Neural cell (in vitro differentiated cells): Measurements from ENCODE around the gene ZNF283. TPM values are rescaled to one million over a fixed set of nuclear protein-coding genes. Genes with fewer than 3 reads are reported as not detected.

Experiments
- H2AFZ ChIP-seq: fragments of 200-600, 300-800 bp; sonication (generic), shearing (Covaris generic); 2 replicates; pipeline ENCODE4 v1.6.0; 2014; ENCODE audit warnings: low read depth, mild to moderate bottlenecking, antibody characterized with exemption, low read length, moderate library complexity
- H3F3A ChIP-seq: fragments of 200-600 bp; shearing (Covaris generic); 2 replicates; pipeline ENCODE4 v1.6.1; 2016; ENCODE audit warnings: mild to moderate bottlenecking, moderate library complexity, mixed read lengths, antibody characterized with exemption, low read length; ENCODE audit not compliant: insufficient read depth, poor library complexity, severe bottlenecking
- H3K27ac ChIP-seq: fragments of 200-600, 300-800 bp; sonication (generic), shearing (Covaris generic); 2 replicates; pipeline ENCODE4 v1.5.1; 2014; ENCODE audit warnings: mild to moderate bottlenecking, low read length, moderate library complexity
- H3K27me3 ChIP-seq: fragments of 300-800, 200-600 bp; sonication (generic), shearing (Covaris generic); 2 replicates; pipeline ENCODE4 v1.6.0; 2014; ENCODE audit warnings: mild to moderate bottlenecking, low read depth, low read length, moderate library complexity; ENCODE audit not compliant: insufficient read depth
- H3K36me3 ChIP-seq: fragments of 300-800, 200-600 bp; sonication (generic), shearing (Covaris generic); 2 replicates; pipeline ENCODE4 v1.5.1; 2014; ENCODE audit warnings: mild to moderate bottlenecking, antibody characterized with exemption, low read length, moderate library complexity; ENCODE audit not compliant: insufficient read depth
- H3K4me2 ChIP-seq: fragments of 300-800, 200-600 bp; sonication (generic), shearing (Covaris generic); 2 replicates; pipeline ENCODE4 v1.6.0; 2014; ENCODE audit warnings: mild to moderate bottlenecking, low read length
- H3K4me3 ChIP-seq: fragments of 300-800, 200-600 bp; sonication (generic), shearing (Covaris generic); 2 replicates; pipeline ENCODE4 v1.5.1; 2014; ENCODE audit warnings: mild to moderate bottlenecking, low read length, moderate library complexity
- H3K79me2 ChIP-seq: fragments of 200-600 bp; shearing (Covaris generic); replicated peaks from 2 replicates; pipeline ENCODE4 v1.6.0; 2014; ENCODE audit warnings: mild to moderate bottlenecking, low read length, moderate library complexity; ENCODE audit not compliant: insufficient read depth
- H3K9ac ChIP-seq: fragments of 300-800, 200-600 bp; sonication (generic), shearing (Covaris generic); 2 replicates; pipeline ENCODE4 v1.6.1; 2016; ENCODE audit warnings: mild to moderate bottlenecking, low read length, mixed read lengths
- H3K9me2 ChIP-seq: fragments of 200-600 bp; shearing (Covaris generic); 2 replicates; pipeline ENCODE4 v1.6.1; 2016; ENCODE audit warnings: mild to moderate bottlenecking, low read length, mixed read lengths; ENCODE audit not compliant: insufficient read depth
- H3K9me3 ChIP-seq: fragments of 200-600, 300-800 bp; sonication (generic), shearing (Covaris generic); 2 replicates; pipeline ENCODE4 v1.6.1; 2016; ENCODE audit warnings: mild to moderate bottlenecking, mixed run types, low read length, moderate library complexity, mixed read lengths
- H4K20me1 ChIP-seq: fragments of 200-600 bp; shearing (Covaris generic); 2 replicates; pipeline ENCODE4 v1.6.1; 2016; ENCODE audit warnings: mild to moderate bottlenecking, mixed run types; ENCODE audit not compliant: insufficient read depth
- CTCF ChIP-seq: fragments of 450-650 bp; IDR thresholded peaks from 2 replicates; pipeline ENCODE4 v1.5.1; 2014; ENCODE audit warnings: antibody characterized with exemption, mild to moderate bottlenecking, moderate library complexity; ENCODE audit not compliant: poor library complexity, severe bottlenecking
- EP300 ChIP-seq: fragments of 450-650 bp; conservative IDR thresholded peaks from 2 replicates; pipeline ENCODE4 v1.6.1; 2014; ENCODE audit warnings: antibody characterized with exemption, mild to moderate bottlenecking, moderate library complexity; ENCODE audit not compliant: poor library complexity, severe bottlenecking
- EZH2 ChIP-seq: fragments of 200-600, 300-800 bp; shearing (Covaris generic), sonication (generic); IDR thresholded peaks from 2 replicates; pipeline ENCODE4 v1.6.1; 2014; ENCODE audit warnings: antibody characterized with exemption, low read length, borderline replicate concordance, mild to moderate bottlenecking; ENCODE audit not compliant: insufficient read depth, poor library complexity, severe bottlenecking
- MXI1 ChIP-seq: fragments of 450-650 bp; conservative IDR thresholded peaks from 2 replicates; pipeline ENCODE4 v1.6.1; 2014; ENCODE audit warnings: antibody characterized with exemption, mild to moderate bottlenecking; ENCODE audit not compliant: poor library complexity, severe bottlenecking
- POLR2AphosphoS5 ChIP-seq: IDR thresholded peaks from 2 replicates; pipeline ENCODE4 v1.6.1; 2012
- RAD21 ChIP-seq: fragments of 450-650 bp; conservative IDR thresholded peaks from 2 replicates; pipeline ENCODE4 v1.6.1; 2014; ENCODE audit warnings: antibody characterized with exemption, mild to moderate bottlenecking, moderate library complexity
- REST ChIP-seq: IDR thresholded peaks from 2 replicates; pipeline ENCODE4 v1.6.1; 2012; ENCODE audit warnings: borderline replicate concordance
- SMC3 ChIP-seq: fragments of 450-650 bp; conservative IDR thresholded peaks from 2 replicates; pipeline ENCODE4 v1.6.1; 2014; ENCODE audit warnings: antibody characterized with exemption, mild to moderate bottlenecking, moderate library complexity; ENCODE audit not compliant: poor library complexity
- TAF1 ChIP-seq: IDR thresholded peaks from 2 replicates; pipeline ENCODE4 v1.6.1; 2012; ENCODE audit warnings: low read depth
- polyA plus RNA-seq: library from polyadenylated mRNA; depleted of rRNA; stranded (reverse); fragments of >200 nt; gene quantifications from 2 replicates; pipeline ENCODE4 v1.2.3, GENCODE V29; 2014

The ZNF283 gene
- polyA plus RNA-seq, 1 donor from 2014 or later: 14.9 TPM

GRCh38 chr19:43797118-43797517, 30.0 kb upstream of the ZNF283 start:
- no peaks in the 10 kb centered on the region for H3K9me2 ChIP-seq
- no peaks in the 10 kb centered on the region for H3K79me2 ChIP-seq
- no peak overlapping the region for H3K9ac ChIP-seq
- TF ChIP-seq TAF1: no peak
- no peak for TF ChIP-seq SMC3
- no peak for TF ChIP-seq EZH2
- no peak for TF ChIP-seq EP300
- no peak for TF ChIP-seq REST
- H3K36me3 ChIP-seq: no peaks in the 10 kb centered on the region
- no peak overlapping the region for H3K4me2 ChIP-seq
- no peak overlapping the region for H3K4me3 ChIP-seq
- no peaks in the 10 kb centered on the region for H4K20me1 ChIP-seq
- no peaks in the 10 kb centered on the region for H3K9me3 ChIP-seq
- H3F3A ChIP-seq: no peaks in the 10 kb centered on the region
- no peak overlapping the region for H3K27ac ChIP-seq
- no peak overlapping the region for H2AFZ ChIP-seq
- peaks cover 30% of the 10 kb centered on the region for H3K27me3 ChIP-seq

GRCh38 chr19:43797556-43797955, 29.6 kb upstream of the ZNF283 start:
- Histone ChIP-seq H3K27me3 (peaks cover 30% of the 10 kb centered on the region), H3K9me3 (no peaks in the 10 kb centered on the region), H2AFZ (no peak overlapping the region), H3K36me3 (no peaks in the 10 kb centered on the region), H3K9ac (no peak overlapping the region), H3K9me2 (no peaks in the 10 kb centered on the region), H3K4me3 (no peak overlapping the region), H3K4me2 (no peak overlapping the region), H4K20me1 (no peaks in the 10 kb centered on the region), H3K27ac (no peak overlapping the region), H3F3A (no peaks in the 10 kb centered on the region), H3K79me2 (no peaks in the 10 kb centered on the region)
- TF ChIP-seq POLR2AphosphoS5: no peak
- no peak for TF ChIP-seq TAF1
- no peak for TF ChIP-seq EZH2
- no peak for TF ChIP-seq MXI1
- no peak for TF ChIP-seq REST
- TF ChIP-seq CTCF: no peak
- TF ChIP-seq RAD21: no peak
- TF ChIP-seq SMC3: no peak
- no peak for TF ChIP-seq EP300
